Neuronal stem cell (in vitro differentiated cells): ENCODE results near the gene STX18.

ENCODE experiments used
- DNase-seq: peaks from one replicate; pipeline ENCODE4 v3.0.0-alpha.2; 2013; ENCODE audit warnings: low spot score
- H2AFZ ChIP-seq: one replicate; pipeline ENCODE4 v1.6.1; 2013; ENCODE audit warnings: mild to moderate bottlenecking, low read length, inconsistent platforms
- H2AK5ac ChIP-seq: 2 replicates; pipeline ENCODE4 v1.6.1; 2013; ENCODE audit warnings: low read depth, mild to moderate bottlenecking, inconsistent platforms, low read length, moderate library complexity, mixed read lengths
- H2BK120ac ChIP-seq: 2 replicates; pipeline ENCODE4 v1.6.1; 2013; ENCODE audit warnings: low read depth, mild to moderate bottlenecking, inconsistent platforms, low read length, moderate library complexity, mixed read lengths
- H2BK12ac ChIP-seq: one replicate; pipeline ENCODE4 v1.6.1; 2013; ENCODE audit warnings: low read length, inconsistent platforms
- H2BK15ac ChIP-seq: 2 replicates; pipeline ENCODE4 v1.6.1; 2013; ENCODE audit warnings: mild to moderate bottlenecking, low read length, inconsistent platforms, mixed read lengths
- H2BK5ac ChIP-seq: one replicate; pipeline ENCODE4 v1.6.1; 2013; ENCODE audit warnings: inconsistent platforms, mild to moderate bottlenecking, low read length, moderate library complexity
- H3K14ac ChIP-seq: one replicate; pipeline ENCODE4 v1.6.1; 2013; ENCODE audit warnings: low read length, inconsistent platforms
- H3K18ac ChIP-seq: 2 replicates; pipeline ENCODE4 v1.6.1; 2013; ENCODE audit warnings: low read length, inconsistent platforms
- H3K23ac ChIP-seq: 2 replicates; pipeline ENCODE4 v1.6.1; 2013; ENCODE audit warnings: low read depth, mild to moderate bottlenecking, mixed read lengths, low read length, inconsistent platforms; ENCODE audit not compliant: poor library complexity
- H3K27ac ChIP-seq: replicated peaks from 3 replicates; pipeline ENCODE4 v1.5.1; 2013; ENCODE audit warnings: low read length, inconsistent platforms
- H3K27me3 ChIP-seq, 3 experiments: 2 replicates each; pipeline ENCODE4 v1.6.1; 2013; ENCODE audit warnings: low read length in 3 of 3, mild to moderate bottlenecking in 2 of 3, inconsistent platforms in 1 of 3, low read depth in 1 of 3, mixed read lengths in 1 of 3, moderate library complexity in 1 of 3; ENCODE audit not compliant: control insufficient read depth in 3 of 3, insufficient read depth in 3 of 3
- H3K36me3 ChIP-seq, 2 donors: replicated peaks in 1 of 2; 2 replicates each; pipeline ENCODE4 v1.6.1; 2013; ENCODE audit warnings: low read length in 2 of 2; ENCODE audit not compliant: control insufficient read depth in 2 of 2, insufficient read depth in 2 of 2
- H3K4ac ChIP-seq: 2 replicates; pipeline ENCODE4 v1.6.1; 2013; ENCODE audit warnings: inconsistent platforms, mild to moderate bottlenecking, low read length, moderate library complexity
- H3K4me1 ChIP-seq, 2 donors: 1 replicate in 1 of 2; 2 replicates in 1 of 2; pipeline ENCODE4 v1.6.1; 2013; ENCODE audit warnings: low read length in 2 of 2, low read depth in 1 of 2; ENCODE audit not compliant: control insufficient read depth in 2 of 2, insufficient read depth in 1 of 2
- H3K4me2 ChIP-seq: one replicate; pipeline ENCODE4 v1.6.1; 2013; ENCODE audit warnings: mild to moderate bottlenecking, low read length, inconsistent platforms; ENCODE audit not compliant: insufficient read depth, poor library complexity, severe bottlenecking
- H3K4me3 ChIP-seq, 2 donors: 2 replicates each; pipeline ENCODE4 v1.5.1; 2013; ENCODE audit warnings: low read length in 2 of 2, mild to moderate bottlenecking in 2 of 2, inconsistent platforms in 1 of 2, moderate library complexity in 1 of 2
- H3K79me1 ChIP-seq: one replicate; pipeline ENCODE4 v1.6.1; 2013; ENCODE audit warnings: low read depth, mild to moderate bottlenecking, inconsistent platforms, low read length, moderate library complexity
- H3K9ac ChIP-seq: one replicate; pipeline ENCODE4 v1.6.1; 2013; ENCODE audit warnings: mild to moderate bottlenecking, low read depth, low read length, inconsistent platforms; ENCODE audit not compliant: poor library complexity
- H3K9me3 ChIP-seq, 2 donors: replicated peaks in 1 of 2; 2 replicates each; pipeline versions ENCODE3 to v1.6.1; 2013; ENCODE audit warnings: low read length in 2 of 2, mild to moderate bottlenecking in 2 of 2, inconsistent platforms in 1 of 2, low read depth in 1 of 2, mixed read lengths in 1 of 2, moderate library complexity in 1 of 2; ENCODE audit not compliant: control insufficient read depth in 2 of 2, insufficient read depth in 1 of 2
- H4K8ac ChIP-seq: one replicate; pipeline ENCODE4 v1.6.1; 2013; ENCODE audit warnings: low read depth, mild to moderate bottlenecking, inconsistent platforms, low read length, moderate library complexity
- H4K91ac ChIP-seq: one replicate; pipeline ENCODE4 v1.6.1; 2013; ENCODE audit warnings: low read length, low read depth, mild to moderate bottlenecking, inconsistent platforms; ENCODE audit not compliant: poor library complexity
- WGBS, 2 donors: extraction: QIAGEN DNeasy Blood & Tissue Kit; methylation state at CpG; one replicate each; pipeline ENCODE4 v1.1.7; 2013; ENCODE audit warnings: missing lambda C conversion rate in 2 of 2, mixed read lengths in 1 of 2; ENCODE audit not compliant: insufficient read length in 2 of 2, insufficient replicate concordance in 1 of 2; ENCODE audit errors: extremely low coverage in 2 of 2; 5-methylcytosine and 5-hydroxymethylcytosine counted together

The STX18 gene

GRCh38 chr4:4402966-4403365 is 138.9 kb downstream of the STX18 start:
- DNase-seq = no peak
- H3K36me3 ChIP-seq = peaks cover 0 to 7% of the 10 kb centered on the region in 2 donors
- H3K4ac ChIP-seq = no peak overlapping the region
- H3K14ac ChIP-seq = no peak overlapping the region
- no peaks in the 10 kb centered on the region for H3K9me3 ChIP-seq
- H2AFZ ChIP-seq = no peak overlapping the region
- no peak overlapping the region for H3K23ac ChIP-seq
- H2BK120ac ChIP-seq = no peak overlapping the region
- no peak overlapping the region for H3K9ac ChIP-seq
- no peak overlapping the region for H3K18ac ChIP-seq
- no peak overlapping the region for H2BK15ac ChIP-seq
- H3K27ac ChIP-seq = no peak overlapping the region
- no peak overlapping the region for H4K8ac ChIP-seq
- no peak overlapping the region for H2BK5ac ChIP-seq
- WGBS, 2 donors = no CpG with 5 or more reads among the region's 13 CpGs
- no peaks in the 10 kb centered on the region for H3K79me1 ChIP-seq
- no peak overlapping the region for H3K4me2 ChIP-seq
- H3K27me3 ChIP-seq = no peaks in the 10 kb centered on the region
- no peak overlapping the region for H3K4me3 ChIP-seq
- H3K4me1 ChIP-seq = peaks cover 4 to 9% of the 10 kb centered on the region in 2 donors
- no peak overlapping the region for H2BK12ac ChIP-seq
- H2AK5ac ChIP-seq = no peak overlapping the region
- H4K91ac ChIP-seq = no peak overlapping the region

GRCh38 chr4:4401036-4401435 is 140.8 kb downstream of the STX18 start:
- H2BK15ac ChIP-seq = no peak overlapping the region
- H3K36me3 ChIP-seq = peaks cover 0 to 13% of the 10 kb centered on the region in 2 donors
- no peaks in the 10 kb centered on the region for H3K9me3 ChIP-seq
- peaks cover 0 to 2% (median 0%) of the 10 kb centered on the region in 3 experiments for H3K27me3 ChIP-seq
- H2AK5ac ChIP-seq = no peak overlapping the region
- H3K79me1 ChIP-seq = no peaks in the 10 kb centered on the region
- H3K4me3 ChIP-seq = no peak overlapping the region
- no peak overlapping the region for H3K4me2 ChIP-seq
- no peak overlapping the region for H2BK120ac ChIP-seq
- no peak overlapping the region for H3K23ac ChIP-seq
- H3K14ac ChIP-seq = no peak overlapping the region
- no peak overlapping the region for H3K9ac ChIP-seq
- H4K91ac ChIP-seq = no peak overlapping the region
- no peak for DNase-seq
- H4K8ac ChIP-seq = no peak overlapping the region
- H3K18ac ChIP-seq = no peak overlapping the region
- no peak overlapping the region for H3K4ac ChIP-seq
- H2AFZ ChIP-seq = no peak overlapping the region
- H2BK12ac ChIP-seq = no peak overlapping the region
- H3K27ac ChIP-seq = no peak overlapping the region
- peaks cover 2 to 7% of the 10 kb centered on the region in 2 donors for H3K4me1 ChIP-seq
- no peak overlapping the region for H2BK5ac ChIP-seq
- no CpG with 5 or more reads among the region's 7 CpGs for WGBS, 2 donors

GRCh38 chr4:4398430-4398829 is 143.4 kb downstream of the STX18 start:
- H2AFZ ChIP-seq = no peak overlapping the region
- no peak overlapping the region for H2AK5ac ChIP-seq
- H3K9me3 ChIP-seq = no peaks in the 10 kb centered on the region
- H3K23ac ChIP-seq = no peak overlapping the region
- H2BK120ac ChIP-seq = no peak overlapping the region
- H3K36me3 ChIP-seq = peaks cover 0 to 16% of the 10 kb centered on the region in 2 donors
- H3K4ac ChIP-seq = no peak overlapping the region
- no peak overlapping the region for H3K18ac ChIP-seq
- H3K4me3 ChIP-seq = no peak overlapping the region
- H3K14ac ChIP-seq = no peak overlapping the region
- no peaks in the 10 kb centered on the region for H3K79me1 ChIP-seq
- no peak overlapping the region for H2BK5ac ChIP-seq
- H3K27me3 ChIP-seq = peaks cover 0 to 16% (median 0%) of the 10 kb centered on the region in 3 experiments
- H2BK15ac ChIP-seq = no peak overlapping the region
- H3K27ac ChIP-seq = no peak overlapping the region
- no CpG with 5 or more reads among the region's 4 CpGs for WGBS, 2 donors
- peaks cover 11 to 14% of the 10 kb centered on the region in 2 donors for H3K4me1 ChIP-seq
- H4K91ac ChIP-seq = no peak overlapping the region
- no peak overlapping the region for H2BK12ac ChIP-seq
- H3K4me2 ChIP-seq = no peak overlapping the region
- no peak overlapping the region for H3K9ac ChIP-seq
- H4K8ac ChIP-seq = no peak overlapping the region
- no peak for DNase-seq

GRCh38 chr4:4397441-4397819 is 144.4 kb downstream of the STX18 start:
- no peak overlapping the region for H4K91ac ChIP-seq
- peak overlapping the region; percentile 8 for H3K23ac ChIP-seq
- H3K4ac ChIP-seq = no peak overlapping the region
- no peak overlapping the region for H2BK120ac ChIP-seq
- no peak overlapping the region for H3K18ac ChIP-seq
- H3K27ac ChIP-seq = no peak overlapping the region
- H2AK5ac ChIP-seq = no peak overlapping the region
- peak overlapping the region in 1 of 2 donors; percentile 54 for H3K4me3 ChIP-seq
- no peak overlapping the region for H3K14ac ChIP-seq
- H3K9me3 ChIP-seq = no peaks in the 10 kb centered on the region
- no peak for DNase-seq
- no peak overlapping the region for H2AFZ ChIP-seq
- peaks cover 0 to 22% of the 10 kb centered on the region in 2 donors for H3K36me3 ChIP-seq
- H3K27me3 ChIP-seq = peaks cover 0 to 19% (median 0%) of the 10 kb centered on the region in 3 experiments
- H4K8ac ChIP-seq = no peak overlapping the region
- no peak overlapping the region for H2BK5ac ChIP-seq
- no peaks in the 10 kb centered on the region for H3K79me1 ChIP-seq
- no peak overlapping the region for H2BK12ac ChIP-seq
- no peak overlapping the region for H3K9ac ChIP-seq
- peaks cover 11 to 14% of the 10 kb centered on the region in 2 donors for H3K4me1 ChIP-seq
- WGBS, 2 donors = no CpG with 5 or more reads among the region's 13 CpGs
- H2BK15ac ChIP-seq = no peak overlapping the region
- no peak overlapping the region for H3K4me2 ChIP-seq
